T-helper 17 cell (primary cell): ENCODE measurements around the gene EVI5L. TPM values are rescaled to one million over a fixed set of nuclear protein-coding genes. Genes with fewer than 3 reads are reported as not detected.
"Not testable (repeated sequence)": the region's sequence is repeated elsewhere in the genome, so short reads cannot be mapped to it uniquely, and the experiment has no call there.

ENCODE experiments used
- ATAC-seq: fragments of 150-1000 bp; cut with Tn5 transposase; 2 replicates; pipeline ENCODE4 v1.10.0; 2021; ENCODE audit warnings: mild to moderate bottlenecking, moderate library complexity
- DNase-seq, 3 donors: peaks; one replicate each; pipeline versions ENCODE4 v3.0.0 to v3.0.0-alpha.2; 2020 to 2021
- H3K9me3 ChIP-seq: one replicate; pipeline ENCODE4 v1.7.0; 2013; ENCODE audit warnings: low read length, mild to moderate bottlenecking; ENCODE audit not compliant: control insufficient read depth, poor library complexity, severe bottlenecking
- H3K27ac Mint-ChIP-seq: one replicate; pipeline ENCODE4 v1.8.0; 2022; ENCODE audit warnings: mild to moderate bottlenecking, moderate library complexity, mixed read lengths
- H3K27me3 Mint-ChIP-seq: one replicate; pipeline ENCODE4 v1.8.0; 2022; ENCODE audit warnings: mixed read lengths
- H3K36me3 Mint-ChIP-seq: one replicate; pipeline ENCODE4 v1.8.0; 2022; ENCODE audit warnings: low read depth, mixed read lengths
- H3K4me1 Mint-ChIP-seq: one replicate; pipeline ENCODE4 v1.8.0; 2022; ENCODE audit warnings: mild to moderate bottlenecking, mixed read lengths
- H3K4me3 Mint-ChIP-seq: one replicate; pipeline ENCODE4 v1.8.0; 2022; ENCODE audit warnings: mild to moderate bottlenecking, moderate library complexity, mixed read lengths
- total RNA-seq, 4 donors: library from RNA in 2 of 4; stranded (reverse) in 2 of 4; gene quantifications; one replicate each; pipeline ENCODE4 v1.2.3 and lab custom pipeline; 2022 to 2026

Gene EVI5L
- total RNA-seq, 2 donors from 2014 or later: 9.3 to 10.1 TPM

- H3K9me3 ChIP-seq: no peaks in the 10 kb centered on the region
- ATAC-seq (no peak), DNase-seq (no peak)
- Mint-ChIP-seq H3K4me3 (no peak overlapping the region), H3K36me3 (peaks cover 2% of the 10 kb centered on the region), H3K4me1 (no peaks in the 10 kb centered on the region), H3K27ac (no peak overlapping the region), H3K27me3 (peaks cover 27% of the 10 kb centered on the region)
Measured at GRCh38 chr19:7795555-7796161, 34.4 kb upstream of the EVI5L start.

GRCh38 chr19:7799640-7800355 is 30.2 kb upstream of the EVI5L start:
- H3K9me3 ChIP-seq: no peaks in the 10 kb centered on the region
- ATAC-seq (peak; percentile 64), DNase-seq (peak; percentile 15 to 56 (median 21))
- peaks cover 2% of the 10 kb centered on the region for H3K36me3 Mint-ChIP-seq
- H3K4me1 Mint-ChIP-seq: no peaks in the 10 kb centered on the region
- H3K27ac Mint-ChIP-seq: peak overlapping the region; percentile 1
- no peak overlapping the region for H3K4me3 Mint-ChIP-seq
- peaks cover 18% of the 10 kb centered on the region for H3K27me3 Mint-ChIP-seq

- H3K4me3 Mint-ChIP-seq: no peak overlapping the region
- no peaks in the 10 kb centered on the region for H3K4me1 Mint-ChIP-seq
- no peak for DNase-seq
- ATAC-seq: no peak
- H3K27ac Mint-ChIP-seq: no peak overlapping the region
- peaks cover 18% of the 10 kb centered on the region for H3K27me3 Mint-ChIP-seq
- H3K9me3 ChIP-seq: no peaks in the 10 kb centered on the region
- peaks cover 2% of the 10 kb centered on the region for H3K36me3 Mint-ChIP-seq
Measured at GRCh38 chr19:7801020-7801570, 28.9 kb upstream of the EVI5L start.

- no peak for ATAC-seq
- H3K4me1 Mint-ChIP-seq: peaks cover 5% of the 10 kb centered on the region
- DNase-seq: no peak
- H3K9me3 ChIP-seq: no peaks in the 10 kb centered on the region
- no peak overlapping the region for H3K27ac Mint-ChIP-seq
- H3K27me3 Mint-ChIP-seq: peaks cover 7% of the 10 kb centered on the region
- no peaks in the 10 kb centered on the region for H3K36me3 Mint-ChIP-seq
- H3K4me3 Mint-ChIP-seq: no peak overlapping the region
Measured at GRCh38 chr19:7806234-7806633, 23.8 kb upstream of the EVI5L start.

GRCh38 chr19:7806876-7807275 is 23.1 kb upstream of the EVI5L start:
- DNase-seq: no peak
- ATAC-seq: no peak
- Mint-ChIP-seq H3K36me3 (no peaks in the 10 kb centered on the region), H3K4me3 (no peak overlapping the region), H3K4me1 (peaks cover 5% of the 10 kb centered on the region), H3K27ac (no peak overlapping the region), H3K27me3 (peaks cover 7% of the 10 kb centered on the region)
- peaks cover 2% of the 10 kb centered on the region for H3K9me3 ChIP-seq

GRCh38 chr19:7808108-7808507 is 21.9 kb upstream of the EVI5L start:
- DNase-seq: no peak
- no peaks in the 10 kb centered on the region for H3K36me3 Mint-ChIP-seq
- no peak overlapping the region for H3K27ac Mint-ChIP-seq
- H3K4me3 Mint-ChIP-seq: peak overlapping the region; percentile 31
- no peaks in the 10 kb centered on the region for H3K27me3 Mint-ChIP-seq
- H3K4me1 Mint-ChIP-seq: peaks cover 5% of the 10 kb centered on the region
- H3K9me3 ChIP-seq: peaks cover 7% of the 10 kb centered on the region
- no peak for ATAC-seq

GRCh38 chr19:7811989-7812388 is 18.0 kb upstream of the EVI5L start:
- Mint-ChIP-seq H3K27me3 (no peaks in the 10 kb centered on the region), H3K4me3 (no peak overlapping the region), H3K27ac (no peak overlapping the region), H3K4me1 (peaks cover 22% of the 10 kb centered on the region), H3K36me3 (no peaks in the 10 kb centered on the region)
- DNase-seq (no peak), ATAC-seq (no peak)
- peaks cover 7% of the 10 kb centered on the region for H3K9me3 ChIP-seq

GRCh38 chr19:7815325-7815724 is 14.7 kb upstream of the EVI5L start:
- Mint-ChIP-seq H3K4me3 (peak overlapping the region; percentile 75), H3K27ac (peak overlapping the region; percentile 17), H3K4me1 (peaks cover 17% of the 10 kb centered on the region), H3K36me3 (no peaks in the 10 kb centered on the region), H3K27me3 (peaks cover 12% of the 10 kb centered on the region)
- no peak for DNase-seq
- peak; percentile 73 for ATAC-seq
- H3K9me3 ChIP-seq: peaks cover 13% of the 10 kb centered on the region

- not testable (repeated sequence) for ATAC-seq, DNase-seq, H3K4me3 Mint-ChIP-seq, H3K36me3 Mint-ChIP-seq
- peaks cover 19% of the 10 kb centered on the region for H3K4me1 Mint-ChIP-seq
- peak overlapping the region; percentile 17 for H3K27ac Mint-ChIP-seq
- peaks cover 13% of the 10 kb centered on the region for H3K9me3 ChIP-seq
- H3K27me3 Mint-ChIP-seq: peaks cover 19% of the 10 kb centered on the region
Measured at GRCh38 chr19:7816040-7816439, 14.0 kb upstream of the EVI5L start.

GRCh38 chr19:7817801-7818200 is 12.2 kb upstream of the EVI5L start:
- no peaks in the 10 kb centered on the region for H3K36me3 Mint-ChIP-seq
- H3K27ac Mint-ChIP-seq: no peak overlapping the region
- peaks cover 5% of the 10 kb centered on the region for H3K9me3 ChIP-seq
- peaks cover 19% of the 10 kb centered on the region for H3K4me1 Mint-ChIP-seq
- peaks cover 22% of the 10 kb centered on the region for H3K27me3 Mint-ChIP-seq
- DNase-seq: no peak
- H3K4me3 Mint-ChIP-seq: no peak overlapping the region
- ATAC-seq: no peak

GRCh38 chr19:7818806-7819205 is 11.2 kb upstream of the EVI5L start:
- peaks cover 21% of the 10 kb centered on the region for H3K4me1 Mint-ChIP-seq
- DNase-seq (no peak), ATAC-seq (no peak)
- no peak overlapping the region for H3K27ac Mint-ChIP-seq
- peaks cover 5% of the 10 kb centered on the region for H3K9me3 ChIP-seq
- peaks cover 24% of the 10 kb centered on the region for H3K27me3 Mint-ChIP-seq
- H3K4me3 Mint-ChIP-seq: no peak overlapping the region
- H3K36me3 Mint-ChIP-seq: no peaks in the 10 kb centered on the region

GRCh38 chr19:7819337-7819736 is 10.7 kb upstream of the EVI5L start:
- peaks cover 18% of the 10 kb centered on the region for H3K4me1 Mint-ChIP-seq
- no peak overlapping the region for H3K4me3 Mint-ChIP-seq
- H3K27ac Mint-ChIP-seq: no peak overlapping the region
- ATAC-seq (no peak), DNase-seq (no peak)
- H3K9me3 ChIP-seq: peaks cover 5% of the 10 kb centered on the region
- no peaks in the 10 kb centered on the region for H3K36me3 Mint-ChIP-seq
- H3K27me3 Mint-ChIP-seq: peaks cover 27% of the 10 kb centered on the region

GRCh38 chr19:7820588-7820987 is 9.4 kb upstream of the EVI5L start:
- H3K4me3 Mint-ChIP-seq: no peak overlapping the region
- no peak for DNase-seq
- H3K27ac Mint-ChIP-seq: no peak overlapping the region
- H3K36me3 Mint-ChIP-seq: no peaks in the 10 kb centered on the region
- H3K4me1 Mint-ChIP-seq: peaks cover 8% of the 10 kb centered on the region
- peaks cover 27% of the 10 kb centered on the region for H3K27me3 Mint-ChIP-seq
- ATAC-seq: no peak
- peaks cover 5% of the 10 kb centered on the region for H3K9me3 ChIP-seq
